ENCODE data around the gene LRRN1. TPM values are rescaled to one million over a fixed set of nuclear protein-coding genes. Genes with fewer than 3 reads are reported as not detected.

LRRN1 gene
- total RNA-seq, 1 experiment from 2014 or later: 0.13 TPM

DNA sequence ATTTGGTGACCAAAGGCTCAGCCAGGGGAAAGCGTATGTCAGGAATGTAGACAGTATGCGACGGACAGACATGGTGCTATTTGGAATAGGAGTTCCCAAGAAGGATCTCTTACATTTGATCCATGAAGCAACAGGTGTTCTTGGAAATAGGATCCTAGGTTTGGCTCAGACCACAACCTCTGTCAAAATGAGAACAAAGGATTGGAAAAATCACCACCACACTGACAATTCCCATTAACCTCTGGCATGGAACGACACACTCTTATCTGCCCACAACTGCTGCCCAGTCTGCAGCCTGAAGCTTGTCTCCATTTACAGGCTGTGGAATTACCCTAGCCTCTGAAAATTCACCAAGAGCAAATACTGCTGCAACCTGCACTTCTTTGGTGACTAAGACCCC is 33.6 kb upstream of the LRRN1 start:
- Histone ChIP-seq H3K27me3 (ENCODE audit: control insufficient read depth, insufficient read depth, low read length) (no peaks in the 10 kb centered on the region), H3K27ac (ENCODE audit: low read length) (no peak overlapping the region), H3K36me3 (ENCODE audit: control insufficient read depth, insufficient read depth, low read length) (no peaks in the 10 kb centered on the region), H3K4me3 (ENCODE audit: low read depth in 2 of 2, low read length in 2 of 2) (no peak overlapping the region), H3K9me3 (ENCODE audit: control insufficient read depth, insufficient read depth, low read depth, low read length) (no peaks in the 10 kb centered on the region), H3K4me1 (ENCODE audit: control insufficient read depth, insufficient read depth, low read length) (no peaks in the 10 kb centered on the region)
- POLR2A ChIA-PET: no interaction called here
- no peak for ATAC-seq
- intact Hi-C loops (cut with micrococcal nuclease; ENCODE audit: unreplicated experiment): no loop called here
- DNase-seq (ENCODE audit: low read depth, low spot score): no peak
- in situ Hi-C loops (cut with HindIII; ENCODE audit: low pct_unique_long_range_greater_than_20kb, low sequenced_read_pairs): no loop called here
- BruUV-seq (replicated peaks): no TSS peak
- TF ChIP-seq, protein P1, sequence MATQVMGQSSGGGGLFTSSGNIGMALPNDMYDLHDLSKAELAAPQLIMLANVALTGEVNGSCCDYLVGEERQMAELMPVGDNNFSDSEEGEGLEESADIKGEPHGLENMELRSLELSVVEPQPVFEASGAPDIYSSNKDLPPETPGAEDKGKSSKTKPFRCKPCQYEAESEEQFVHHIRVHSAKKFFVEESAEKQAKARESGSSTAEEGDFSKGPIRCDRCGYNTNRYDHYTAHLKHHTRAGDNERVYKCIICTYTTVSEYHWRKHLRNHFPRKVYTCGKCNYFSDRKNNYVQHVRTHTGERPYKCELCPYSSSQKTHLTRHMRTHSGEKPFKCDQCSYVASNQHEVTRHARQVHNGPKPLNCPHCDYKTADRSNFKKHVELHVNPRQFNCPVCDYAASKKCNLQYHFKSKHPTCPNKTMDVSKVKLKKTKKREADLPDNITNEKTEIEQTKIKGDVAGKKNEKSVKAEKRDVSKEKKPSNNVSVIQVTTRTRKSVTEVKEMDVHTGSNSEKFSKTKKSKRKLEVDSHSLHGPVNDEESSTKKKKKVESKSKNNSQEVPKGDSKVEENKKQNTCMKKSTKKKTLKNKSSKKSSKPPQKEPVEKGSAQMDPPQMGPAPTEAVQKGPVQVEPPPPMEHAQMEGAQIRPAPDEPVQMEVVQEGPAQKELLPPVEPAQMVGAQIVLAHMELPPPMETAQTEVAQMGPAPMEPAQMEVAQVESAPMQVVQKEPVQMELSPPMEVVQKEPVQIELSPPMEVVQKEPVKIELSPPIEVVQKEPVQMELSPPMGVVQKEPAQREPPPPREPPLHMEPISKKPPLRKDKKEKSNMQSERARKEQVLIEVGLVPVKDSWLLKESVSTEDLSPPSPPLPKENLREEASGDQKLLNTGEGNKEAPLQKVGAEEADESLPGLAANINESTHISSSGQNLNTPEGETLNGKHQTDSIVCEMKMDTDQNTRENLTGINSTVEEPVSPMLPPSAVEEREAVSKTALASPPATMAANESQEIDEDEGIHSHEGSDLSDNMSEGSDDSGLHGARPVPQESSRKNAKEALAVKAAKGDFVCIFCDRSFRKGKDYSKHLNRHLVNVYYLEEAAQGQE (IDR thresholded peaks at IDR 0.05; ENCODE audit: insufficient read depth in 1 of 2, low read depth in 2 of 2, low read length in 1 of 2): no peak
- TF ChIP-seq SIN3A (IDR thresholded peaks at IDR 0.05; ENCODE audit: borderline replicate concordance, insufficient read depth, low read depth, low read length) (no peak), POLR2AphosphoS5 (IDR thresholded peaks at IDR 0.05; ENCODE audit: low read depth, low read length) (no peak), TCF7L2 (IDR thresholded peaks at IDR 0.05; ENCODE audit: low read depth, low read length) (no peak)
- TF ChIP-seq, protein P2, sequence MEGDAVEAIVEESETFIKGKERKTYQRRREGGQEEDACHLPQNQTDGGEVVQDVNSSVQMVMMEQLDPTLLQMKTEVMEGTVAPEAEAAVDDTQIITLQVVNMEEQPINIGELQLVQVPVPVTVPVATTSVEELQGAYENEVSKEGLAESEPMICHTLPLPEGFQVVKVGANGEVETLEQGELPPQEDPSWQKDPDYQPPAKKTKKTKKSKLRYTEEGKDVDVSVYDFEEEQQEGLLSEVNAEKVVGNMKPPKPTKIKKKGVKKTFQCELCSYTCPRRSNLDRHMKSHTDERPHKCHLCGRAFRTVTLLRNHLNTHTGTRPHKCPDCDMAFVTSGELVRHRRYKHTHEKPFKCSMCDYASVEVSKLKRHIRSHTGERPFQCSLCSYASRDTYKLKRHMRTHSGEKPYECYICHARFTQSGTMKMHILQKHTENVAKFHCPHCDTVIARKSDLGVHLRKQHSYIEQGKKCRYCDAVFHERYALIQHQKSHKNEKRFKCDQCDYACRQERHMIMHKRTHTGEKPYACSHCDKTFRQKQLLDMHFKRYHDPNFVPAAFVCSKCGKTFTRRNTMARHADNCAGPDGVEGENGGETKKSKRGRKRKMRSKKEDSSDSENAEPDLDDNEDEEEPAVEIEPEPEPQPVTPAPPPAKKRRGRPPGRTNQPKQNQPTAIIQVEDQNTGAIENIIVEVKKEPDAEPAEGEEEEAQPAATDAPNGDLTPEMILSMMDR (IDR thresholded peaks at IDR 0.05): no peak
- CTCF ChIA-PET: no interaction called here

DNA sequence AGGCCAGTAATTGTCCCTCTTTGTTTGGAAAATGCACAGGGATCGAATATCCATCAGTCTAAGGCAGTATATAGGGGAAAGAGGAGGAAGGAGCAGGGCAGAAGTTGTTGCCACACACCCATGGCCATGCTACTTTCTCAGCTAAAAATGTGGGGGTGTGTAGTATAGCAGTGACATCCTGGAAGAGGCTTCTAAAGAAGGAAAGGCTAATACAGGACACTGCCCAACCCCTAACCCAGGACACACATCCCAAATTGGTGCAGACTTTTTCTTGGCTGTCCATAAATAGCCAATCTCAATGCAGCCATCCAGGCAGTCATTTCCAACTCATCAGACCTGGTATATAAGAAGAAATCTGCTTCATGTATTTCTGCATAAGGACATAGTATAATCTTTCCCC is 33.1 kb upstream of the LRRN1 start:
- no peaks in the 10 kb centered on the region for H3K4me1 ChIP-seq (ENCODE audit: control insufficient read depth, insufficient read depth, low read length)
- no peaks in the 10 kb centered on the region for H3K36me3 ChIP-seq (ENCODE audit: control insufficient read depth, insufficient read depth, low read length)
- TF ChIP-seq, protein P2 (IDR thresholded peaks at IDR 0.05): no peak
- no peak for TF ChIP-seq POLR2AphosphoS5 (IDR thresholded peaks at IDR 0.05; ENCODE audit: low read depth, low read length)
- no peak for TF ChIP-seq SIN3A (IDR thresholded peaks at IDR 0.05; ENCODE audit: borderline replicate concordance, insufficient read depth, low read depth, low read length)
- TF ChIP-seq TCF7L2 (IDR thresholded peaks at IDR 0.05; ENCODE audit: low read depth, low read length): no peak
- TF ChIP-seq, protein P1 (IDR thresholded peaks at IDR 0.05; ENCODE audit: insufficient read depth in 1 of 2, low read depth in 2 of 2, low read length in 1 of 2): no peak
- in situ Hi-C loops (cut with HindIII; ENCODE audit: low pct_unique_long_range_greater_than_20kb, low sequenced_read_pairs) (no loop called here), intact Hi-C loops (cut with micrococcal nuclease; ENCODE audit: unreplicated experiment) (no loop called here)
- H3K27ac ChIP-seq (ENCODE audit: low read length): no peak overlapping the region
- ATAC-seq: no peak
- no peak overlapping the region for H3K4me3 ChIP-seq (ENCODE audit: low read depth in 2 of 2, low read length in 2 of 2)
- BruUV-seq (replicated peaks): no TSS peak
- CTCF ChIA-PET: no interaction called here
- POLR2A ChIA-PET: no interaction called here
- no peaks in the 10 kb centered on the region for H3K9me3 ChIP-seq (ENCODE audit: control insufficient read depth, insufficient read depth, low read depth, low read length)
- DNase-seq (ENCODE audit: low read depth, low spot score): no peak
- no peaks in the 10 kb centered on the region for H3K27me3 ChIP-seq (ENCODE audit: control insufficient read depth, insufficient read depth, low read length)

All from Panc1 (cell line).